Ureter (tissue), 1 donor: ENCODE measurements around the gene RHOT1. TPM values are rescaled to one million over a fixed set of nuclear protein-coding genes. Genes with fewer than 3 reads are reported as not detected.
"Not testable (repeated sequence)": the region's sequence is repeated elsewhere in the genome, so short reads cannot be mapped to it uniquely, and the experiment has no call there.

Experiments used
- DNase-seq: peaks from one replicate; pipeline ENCODE4 v3.0.0-alpha.2; 2020; ENCODE audit warnings: low spot score
- total RNA-seq: library from RNA; stranded (reverse); gene quantifications from one replicate; pipeline ENCODE4 v1.2.4, GENCODE V29; 2023
- donor health status: DM: yes; HTN: yes; CAD: no.

RHOT1 gene
- total RNA-seq, 1 donor from 2014 or later = 37.3 TPM

DNA sequence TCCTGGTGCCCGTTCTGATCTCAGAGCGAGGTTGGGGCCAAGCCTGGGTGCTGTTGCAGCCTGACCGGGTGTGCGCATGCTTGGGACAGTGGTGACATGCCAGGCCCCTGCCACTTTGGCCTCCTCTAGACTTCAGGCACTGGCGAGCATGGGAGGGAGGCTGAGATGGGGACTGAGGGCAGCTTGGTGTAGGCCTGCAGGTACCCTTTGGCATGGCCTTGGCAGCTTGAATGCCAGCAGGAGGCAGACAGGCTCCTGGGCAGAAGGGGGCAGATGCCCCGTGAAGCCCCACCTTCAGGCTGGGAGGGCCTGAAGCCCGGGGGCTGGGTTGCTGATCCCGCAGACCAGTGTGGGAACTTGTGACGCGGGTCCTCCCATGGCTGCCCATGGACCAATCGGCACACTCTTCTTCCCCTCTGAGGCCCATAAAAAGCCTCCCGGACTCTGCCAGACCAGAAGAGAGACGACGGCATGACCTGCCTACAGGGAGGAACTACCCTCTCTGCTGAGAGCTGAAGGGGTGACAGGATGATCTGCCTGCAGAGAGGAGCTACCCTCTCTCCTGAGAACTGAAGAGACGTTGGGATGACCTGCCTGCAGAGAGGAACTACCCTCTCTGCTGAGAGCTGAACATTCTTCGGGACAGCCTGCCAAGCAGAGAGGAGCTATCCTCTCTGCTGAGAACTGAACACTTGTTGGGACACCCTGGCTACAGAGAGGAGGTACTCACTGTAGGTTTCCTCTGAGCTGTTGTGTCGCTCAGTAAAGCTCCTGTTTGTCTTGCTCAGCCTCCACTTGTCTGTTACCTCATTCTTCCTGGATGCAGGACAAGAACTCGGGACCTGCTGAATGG is 17.5 kb downstream of the RHOT1 start:
- no peak for DNase-seq

GRCh38 chr17:32160526-32160925 is 18.2 kb downstream of the RHOT1 start:
- no peak for DNase-seq

DNA sequence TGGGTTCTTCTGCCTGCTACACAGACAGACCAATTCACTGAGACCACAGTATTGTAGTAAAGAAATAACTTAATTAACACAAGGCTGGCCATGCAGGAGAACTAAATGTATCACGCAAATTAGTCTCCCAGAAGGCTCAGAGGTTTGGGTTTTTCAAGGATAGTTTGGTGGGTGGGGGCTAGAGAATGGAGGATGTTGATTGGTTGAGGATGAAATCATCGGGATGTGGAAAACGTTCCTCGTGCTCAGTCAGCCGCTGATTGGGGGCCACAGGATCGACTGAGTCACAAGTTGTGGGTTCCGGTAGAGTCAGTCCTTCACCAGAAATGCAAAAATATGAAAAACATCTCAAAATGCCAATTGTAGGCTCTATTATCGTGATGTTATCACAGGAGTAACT is 18.7 kb downstream of the RHOT1 start:
- DNase-seq = no peak

GRCh38 chr17:32161506-32162365 is 19.4 kb downstream of the RHOT1 start:
- DNase-seq = no peak

GRCh38 chr17:32174889-32175288 is 32.6 kb downstream of the RHOT1 start:
- DNase-seq = no peak

GRCh38 chr17:32178679-32179078 is 36.4 kb downstream of the RHOT1 start:
- not testable (repeated sequence) for DNase-seq

- DNase-seq = not testable (repeated sequence)
These were observed 36.8 kb downstream of the RHOT1 start for GRCh38 chr17:32179103-32179502.

- DNase-seq = not testable (repeated sequence)
These were observed 37.2 kb downstream of the RHOT1 start for GRCh38 chr17:32179526-32179925.

DNA sequence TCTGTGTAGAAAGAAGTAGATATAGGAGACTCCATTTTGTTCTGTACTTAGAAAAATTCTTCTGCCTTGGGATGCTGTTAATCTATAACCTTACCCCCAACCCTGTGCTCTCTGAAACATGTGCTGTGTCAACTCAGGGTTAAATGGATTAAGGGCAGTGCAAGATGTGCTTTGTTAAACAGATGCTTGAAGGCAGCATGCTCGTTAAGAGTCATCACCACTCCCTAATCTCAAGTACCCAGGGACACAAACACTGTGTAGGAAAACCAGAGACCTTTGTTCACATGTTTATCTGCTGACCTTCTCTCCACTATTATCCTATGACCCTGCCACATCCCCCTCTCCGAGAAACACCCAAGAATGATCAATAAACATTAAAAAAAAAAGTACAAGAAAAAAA is 38.0 kb downstream of the RHOT1 start:
- not testable (repeated sequence) for DNase-seq

DNA sequence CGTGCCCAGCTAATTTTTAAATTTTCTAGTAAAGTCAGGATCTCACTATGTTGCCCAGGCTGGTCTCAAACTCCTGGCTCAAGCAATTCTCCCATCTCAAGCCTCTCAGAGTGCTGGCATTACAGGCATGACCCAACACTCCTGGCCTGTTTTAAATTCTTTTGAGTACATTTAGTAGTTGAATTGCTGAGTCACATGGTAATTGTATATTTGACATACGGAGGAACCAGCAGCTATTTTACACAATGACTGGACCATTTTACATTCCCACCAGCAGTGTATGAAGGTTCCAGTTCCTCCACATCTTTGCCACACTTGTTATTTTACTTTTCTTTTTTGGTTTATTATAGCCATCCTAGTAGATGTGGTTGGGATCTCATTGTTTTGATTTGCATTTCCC is 43.6 kb downstream of the RHOT1 start:
- no peak for DNase-seq

- no peak for DNase-seq
These were observed 45.0 kb downstream of the RHOT1 start for GRCh38 chr17:32187271-32187670.

DNA sequence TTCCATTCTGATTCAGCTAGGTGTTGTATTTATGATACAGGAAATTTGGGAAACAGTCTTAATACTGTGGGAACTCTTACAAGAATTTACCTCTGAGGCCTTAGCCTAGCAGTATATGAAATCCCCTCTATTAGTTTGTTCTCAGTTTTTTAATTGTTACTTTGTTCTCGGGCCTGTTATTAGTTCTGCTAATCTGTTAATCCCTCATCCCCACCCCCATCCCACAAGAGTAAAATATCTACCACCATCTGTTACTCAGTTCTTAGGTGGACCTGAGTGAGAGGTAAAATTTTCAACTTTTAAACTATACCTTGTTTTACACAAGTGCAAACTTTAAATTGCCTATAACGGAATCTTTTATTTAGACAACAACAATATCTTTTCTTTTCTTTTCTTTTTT is 47.0 kb downstream of the RHOT1 start:
- DNase-seq = no peak

DNA sequence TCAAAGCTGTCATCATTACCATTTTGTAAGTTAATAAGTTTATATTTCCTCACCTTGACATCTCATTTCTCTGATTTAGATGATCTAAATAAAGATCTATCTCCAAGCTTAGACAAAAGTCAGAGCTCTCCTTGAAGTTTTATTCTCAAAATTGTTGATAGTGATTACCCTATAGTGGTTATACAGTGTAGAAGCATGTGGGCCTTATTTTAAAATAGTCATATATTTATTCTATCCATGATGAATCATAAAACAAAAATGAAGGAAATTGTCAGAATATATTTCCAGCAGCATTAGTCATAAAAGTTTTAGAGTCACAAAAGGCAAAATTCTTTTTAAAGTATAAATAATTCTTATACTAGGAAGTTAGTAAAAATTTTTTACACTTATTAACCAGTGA is 49.0 kb downstream of the RHOT1 start:
- DNase-seq = no peak

DNA sequence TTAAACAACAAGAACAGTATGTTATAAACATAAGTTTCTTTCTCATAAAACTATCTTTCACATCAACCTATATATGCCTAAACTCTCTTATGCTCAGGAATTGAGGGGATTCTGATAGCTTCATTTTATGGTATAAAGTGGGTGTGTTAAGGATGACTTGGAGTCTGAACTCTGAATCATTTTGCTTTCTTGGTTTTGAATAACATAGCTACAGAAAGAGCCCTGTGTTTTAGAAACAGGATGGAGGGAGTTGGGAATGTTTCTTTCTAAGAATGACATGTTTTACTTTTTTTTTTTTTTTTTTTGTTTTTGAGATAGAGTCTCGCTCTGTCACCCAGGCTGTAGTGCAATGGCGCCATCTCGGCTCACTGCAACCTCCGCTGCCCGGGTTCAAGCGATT is 50.1 kb downstream of the RHOT1 start:
- no peak for DNase-seq

GRCh38 chr17:32197987-32198386 is 55.7 kb downstream of the RHOT1 start:
- DNase-seq = no peak

GRCh38 chr17:32206861-32207260 is 64.6 kb downstream of the RHOT1 start:
- DNase-seq = no peak

DNA sequence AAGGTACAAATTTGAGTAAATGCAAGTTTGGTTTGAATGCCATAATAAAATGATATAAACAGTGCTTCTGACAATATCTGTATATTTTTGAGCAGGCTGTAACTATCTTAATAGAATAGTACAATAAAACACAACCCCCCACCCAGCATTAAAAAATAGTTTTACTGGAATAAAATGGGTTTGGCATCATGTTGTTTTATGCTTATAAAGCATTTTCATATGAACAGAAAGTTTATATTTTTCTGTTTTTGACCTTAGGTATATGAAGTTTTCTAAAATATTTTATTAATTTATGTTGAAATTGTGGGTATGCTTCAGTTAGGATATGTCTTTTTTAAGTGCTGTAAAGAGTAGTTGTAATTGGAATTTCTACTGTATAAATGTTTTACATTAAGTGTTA is 66.1 kb downstream of the RHOT1 start:
- no peak for DNase-seq

GRCh38 chr17:32209608-32210007 is 67.3 kb downstream of the RHOT1 start:
- DNase-seq = no peak

DNA sequence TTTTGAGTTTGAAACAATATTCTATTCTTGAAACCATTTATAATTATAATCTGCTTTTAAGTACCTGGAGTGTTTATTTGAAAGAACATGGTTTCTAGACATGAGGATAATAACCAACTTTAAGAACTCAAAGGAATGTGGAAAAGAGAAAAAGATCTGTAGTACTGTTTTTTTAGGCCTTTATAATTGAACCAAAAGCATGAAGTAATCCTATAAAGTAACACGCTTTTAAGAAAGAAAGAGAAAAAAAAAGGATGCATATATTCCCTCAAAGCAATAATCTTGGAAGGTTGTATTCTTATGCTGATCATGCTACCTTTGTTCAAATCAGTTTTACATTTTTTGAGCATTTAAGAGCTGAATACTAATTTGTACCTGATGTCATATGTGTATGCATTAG is 69.4 kb downstream of the RHOT1 start:
- no peak for DNase-seq

DNA sequence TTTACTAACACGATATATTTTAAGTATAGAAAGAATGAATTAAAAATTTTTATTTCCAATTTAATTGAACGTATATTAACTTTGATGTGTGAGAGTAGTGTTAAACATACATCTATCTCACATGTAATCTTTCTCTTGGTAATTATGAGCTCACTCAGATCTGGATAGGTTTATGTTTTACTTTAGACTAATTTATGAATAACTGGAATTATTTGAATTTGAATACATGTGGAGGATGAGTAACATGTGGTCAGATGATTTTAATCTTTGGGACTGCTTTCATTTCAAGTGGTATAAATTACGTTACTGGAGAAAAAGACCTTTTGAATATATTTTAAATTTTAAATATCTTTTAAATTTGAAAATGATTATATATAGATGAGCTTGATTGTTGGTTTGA is 73.4 kb downstream of the RHOT1 start:
- no peak for DNase-seq

- DNase-seq = no peak
These were observed 80.3 kb downstream of the RHOT1 start for GRCh38 chr17:32222621-32223020.

- no peak for DNase-seq
These were observed 81.4 kb downstream of the RHOT1 start for GRCh38 chr17:32223703-32224102.

GRCh38 chr17:32226886-32227285 is 84.6 kb downstream of the RHOT1 start:
- no peak for DNase-seq
